PC-9 (cell line): Measurements from ENCODE around the gene TRPM7. TPM values are rescaled to one million over a fixed set of nuclear protein-coding genes. Genes with fewer than 3 reads are reported as not detected.

Source experiments
- BruUV-seq: library from RNA; stranded (reverse); fragments of 400-500 nt; replicated peaks from 2 replicates; lab custom pipeline; 2021; lab: Mats Ljungman, UMichigan
- CTCF ChIA-PET: fragments of 300-600 bp; sonication (Branson Sonifier 250); formaldehyde crosslinking; loops from one replicate; lab custom pipeline; 2022; ENCODE audit warnings: antibody characterized with exemption; lab: Charles Lee
- POLR2A ChIA-PET: fragments of 300-600 bp; sonication (Branson Sonifier 250); formaldehyde crosslinking; loops from one replicate; lab custom pipeline; 2022; ENCODE audit warnings: antibody characterized with exemption; ENCODE audit not compliant: unreplicated experiment; lab: Charles Lee
- DNase-seq, 2 experiments: peaks; one replicate each; pipeline versions ENCODE4 v3.0.0 to v3.0.0-alpha.2; 2015 to 2022; ENCODE audit warnings: mixed read lengths in 1 of 2
- H2AFZ ChIP-seq: fragments of 200-600 bp; sonication (generic); 2 replicates; pipeline ENCODE4 v1.8.1; 2017; ENCODE audit warnings: antibody characterized with exemption
- H3F3A ChIP-seq: fragments of 200-600 bp; sonication (generic); 2 replicates; pipeline ENCODE4 v1.8.1; 2017; ENCODE audit warnings: antibody characterized with exemption, mild to moderate bottlenecking, low read depth; ENCODE audit not compliant: insufficient read depth
- H3K27ac ChIP-seq: fragments of 200-600 bp; sonication (generic); 2 replicates; pipeline ENCODE4 v1.6.1; 2016; ENCODE audit warnings: mixed run types
- H3K27me3 ChIP-seq: fragments of 200-600 bp; sonication (generic); 2 replicates; pipeline ENCODE4 v1.6.1; 2016; ENCODE audit warnings: low read depth, mixed run types; ENCODE audit not compliant: insufficient read depth
- H3K36me3 ChIP-seq: fragments of 200-600 bp; sonication (generic); 2 replicates; pipeline ENCODE4 v1.6.1; 2016; ENCODE audit warnings: low read depth, mixed run types
- H3K4me1 ChIP-seq: fragments of 200-600 bp; sonication (generic); replicated peaks from 2 replicates; pipeline ENCODE4 v1.6.1; 2016; ENCODE audit warnings: mixed run types; ENCODE audit not compliant: insufficient read depth
- H3K4me2 ChIP-seq: fragments of 200-600 bp; sonication (generic); 2 replicates; pipeline ENCODE4 v1.6.1; 2017; ENCODE audit warnings: mixed run types
- H3K4me3 ChIP-seq: fragments of 200-600 bp; sonication (generic); 2 replicates; pipeline ENCODE4 v1.6.1; 2016; ENCODE audit warnings: mixed run types
- H3K79me2 ChIP-seq: fragments of 200-600 bp; sonication (generic); 2 replicates; pipeline ENCODE4 v1.6.1; 2017; ENCODE audit warnings: low read depth, mixed run types
- H3K9me2 ChIP-seq: fragments of 200-600 bp; sonication (generic); 2 replicates; pipeline ENCODE4 v1.8.1; 2017; ENCODE audit warnings: mild to moderate bottlenecking; ENCODE audit not compliant: insufficient read depth
- H3K9me3 ChIP-seq: fragments of 200-600 bp; sonication (generic); 2 replicates; pipeline ENCODE4 v1.8.1; 2016; ENCODE audit warnings: low read depth; ENCODE audit not compliant: insufficient read depth
- H4K20me1 ChIP-seq: fragments of 200-600 bp; sonication (generic); 2 replicates; pipeline ENCODE4 v1.8.1; 2017; ENCODE audit not compliant: insufficient read depth
- EZH2 ChIP-seq: fragments of 200-600 bp; sonication (generic); IDR thresholded peaks from 2 replicates; pipeline ENCODE4 v1.8.0; 2017; ENCODE audit warnings: antibody characterized with exemption, low read depth
- intact Hi-C: fragments of 100-400 bp; cut with micrococcal nuclease; formaldehyde crosslinking; loops from one replicate; pipeline ENCODE4 v1.10.0; 2022; ENCODE audit not compliant: unreplicated experiment
- total RNA-seq: library from RNA; stranded (reverse); gene quantifications from 2 replicates; pipeline ENCODE4 v1.2.3, GENCODE V29; 2021
- TF ChIP-seq, protein P1 (sequence below): fragments of 200-600 bp; sonication (generic); conservative IDR thresholded peaks from 2 replicates; pipeline ENCODE4 v1.6.1; 2017; ENCODE audit warnings: mixed run types, antibody characterized with exemption, mild to moderate bottlenecking, moderate library complexity

The TRPM7 gene
- total RNA-seq, 1 experiment from 2014 or later = 40.3 TPM

DNA sequence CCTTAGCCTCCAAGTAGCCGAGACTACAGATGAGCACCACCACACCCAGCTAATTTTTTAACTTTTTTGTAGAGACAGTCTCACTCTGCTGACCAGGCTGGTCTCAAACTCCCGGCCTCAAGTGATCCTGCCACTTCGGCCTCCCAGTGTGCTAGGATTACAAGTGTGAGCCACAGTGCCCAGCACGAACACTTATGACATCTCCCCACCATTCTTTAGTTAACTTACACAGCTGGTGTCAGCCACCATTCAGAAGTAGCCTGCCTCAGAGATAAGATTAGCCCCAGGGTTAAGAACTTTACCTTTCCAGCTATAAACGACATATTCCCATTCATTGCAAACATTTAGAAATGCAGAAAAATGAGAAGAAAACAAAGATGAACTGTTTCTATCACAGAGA, 58.2 kb downstream of the TRPM7 start:
- Histone ChIP-seq H3K4me1 (no peaks in the 10 kb centered on the region), H3K27ac (no peak overlapping the region), H3K9me3 (no peaks in the 10 kb centered on the region), H3K9me2 (no peaks in the 10 kb centered on the region), H3K79me2 (no peaks in the 10 kb centered on the region), H3K27me3 (no peaks in the 10 kb centered on the region), H4K20me1 (no peaks in the 10 kb centered on the region), H3F3A (no peaks in the 10 kb centered on the region), H3K4me2 (no peak overlapping the region), H2AFZ (no peak overlapping the region), H3K4me3 (no peak overlapping the region), H3K36me3 (no peaks in the 10 kb centered on the region)
- POLR2A ChIA-PET = interaction anchor here (1.0 kb wide), 1 partner anchor 159 kb away, joined by 8 read pairs; no protein-coding TSS in a partner anchor
- TF ChIP-seq EZH2 = no peak
- TF ChIP-seq, protein P1, sequence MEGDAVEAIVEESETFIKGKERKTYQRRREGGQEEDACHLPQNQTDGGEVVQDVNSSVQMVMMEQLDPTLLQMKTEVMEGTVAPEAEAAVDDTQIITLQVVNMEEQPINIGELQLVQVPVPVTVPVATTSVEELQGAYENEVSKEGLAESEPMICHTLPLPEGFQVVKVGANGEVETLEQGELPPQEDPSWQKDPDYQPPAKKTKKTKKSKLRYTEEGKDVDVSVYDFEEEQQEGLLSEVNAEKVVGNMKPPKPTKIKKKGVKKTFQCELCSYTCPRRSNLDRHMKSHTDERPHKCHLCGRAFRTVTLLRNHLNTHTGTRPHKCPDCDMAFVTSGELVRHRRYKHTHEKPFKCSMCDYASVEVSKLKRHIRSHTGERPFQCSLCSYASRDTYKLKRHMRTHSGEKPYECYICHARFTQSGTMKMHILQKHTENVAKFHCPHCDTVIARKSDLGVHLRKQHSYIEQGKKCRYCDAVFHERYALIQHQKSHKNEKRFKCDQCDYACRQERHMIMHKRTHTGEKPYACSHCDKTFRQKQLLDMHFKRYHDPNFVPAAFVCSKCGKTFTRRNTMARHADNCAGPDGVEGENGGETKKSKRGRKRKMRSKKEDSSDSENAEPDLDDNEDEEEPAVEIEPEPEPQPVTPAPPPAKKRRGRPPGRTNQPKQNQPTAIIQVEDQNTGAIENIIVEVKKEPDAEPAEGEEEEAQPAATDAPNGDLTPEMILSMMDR = no peak
- DNase-seq = no peak
- BruUV-seq = no TSS peak
- intact Hi-C loops = no loop called here
- CTCF ChIA-PET = interaction anchor here (0.7 kb wide), 1 partner anchor 84 kb away, joined by 3 read pairs; no protein-coding TSS in a partner anchor

- H4K20me1 ChIP-seq = no peaks in the 10 kb centered on the region
- no peaks in the 10 kb centered on the region for H3K4me1 ChIP-seq
- no peak overlapping the region for H3K27ac ChIP-seq
- no peak for TF ChIP-seq EZH2
- TF ChIP-seq, protein P1 = no peak
- DNase-seq = no peak
- intact Hi-C loops = no loop called here
- BruUV-seq = no TSS peak
- ChIA-PET POLR2A (no interaction called here), CTCF (no interaction called here)
- H3K4me2 ChIP-seq = no peak overlapping the region
- H3K4me3 ChIP-seq = no peak overlapping the region
- H3K9me3 ChIP-seq = no peaks in the 10 kb centered on the region
- H2AFZ ChIP-seq = no peak overlapping the region
- H3K79me2 ChIP-seq = no peaks in the 10 kb centered on the region
- no peaks in the 10 kb centered on the region for H3K36me3 ChIP-seq
- no peaks in the 10 kb centered on the region for H3K9me2 ChIP-seq
- H3F3A ChIP-seq = no peaks in the 10 kb centered on the region
- no peaks in the 10 kb centered on the region for H3K27me3 ChIP-seq
Observed at GRCh38 chr15:50627351-50628055, 59.1 kb downstream of the TRPM7 start.

GRCh38 chr15:50624616-50625168, 61.9 kb downstream of the TRPM7 start:
- CTCF ChIA-PET = no interaction called here
- intact Hi-C loops = no loop called here
- BruUV-seq = no TSS peak

More at GRCh38 chr15:50624616-50625168, 61.9 kb downstream of the TRPM7 start:
- H3K4me2 ChIP-seq = no peak overlapping the region
- POLR2A ChIA-PET = no interaction called here
- H3K79me2 ChIP-seq = no peaks in the 10 kb centered on the region
- TF ChIP-seq, protein P1 = no peak
- no peak for TF ChIP-seq EZH2
- H3K27ac ChIP-seq = no peak overlapping the region
- no peak for DNase-seq
- H3K9me3 ChIP-seq = no peaks in the 10 kb centered on the region
- no peaks in the 10 kb centered on the region for H3K9me2 ChIP-seq
- H3K36me3 ChIP-seq = no peaks in the 10 kb centered on the region
- H4K20me1 ChIP-seq = no peaks in the 10 kb centered on the region
- no peaks in the 10 kb centered on the region for H3K27me3 ChIP-seq
- H3K4me1 ChIP-seq = no peaks in the 10 kb centered on the region
- no peak overlapping the region for H2AFZ ChIP-seq
- H3K4me3 ChIP-seq = no peak overlapping the region
- H3F3A ChIP-seq = no peaks in the 10 kb centered on the region
